ENCODE results near the gene NMNAT2. TPM values are rescaled to one million over a fixed set of nuclear protein-coding genes. Genes with fewer than 3 reads are reported as not detected.

Gene NMNAT2
- total RNA-seq, 1 experiment from 2014 or later, result 11.4 TPM

DNA sequence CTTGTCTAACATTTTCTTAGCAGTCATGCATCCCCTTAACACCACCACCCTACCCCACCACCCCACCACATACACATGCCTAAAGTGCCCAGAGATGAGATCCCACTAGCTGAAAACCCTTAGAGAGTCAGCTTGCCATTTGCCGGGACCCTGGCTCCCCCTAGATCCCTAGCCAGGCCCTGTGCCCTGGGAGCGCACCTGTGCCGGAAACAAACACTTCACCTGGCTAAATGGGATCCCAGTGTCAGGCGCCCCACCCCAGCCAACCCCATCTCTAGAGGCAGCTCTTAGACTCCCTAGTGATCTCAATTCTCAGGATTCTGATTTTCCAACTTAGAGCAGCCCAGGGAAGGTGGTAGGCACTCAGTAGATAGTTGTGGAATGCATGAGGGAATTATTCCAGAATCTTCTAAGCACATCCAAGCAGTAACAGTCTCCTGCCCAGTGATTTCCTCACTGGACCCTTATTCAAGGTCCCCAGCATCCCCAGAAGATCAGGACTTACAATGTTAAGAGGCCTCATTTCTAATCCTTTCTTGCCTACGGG, 126.9 kb downstream of the NMNAT2 start:
- Histone ChIP-seq H3K23me2 (ENCODE audit: insufficient read length, low read depth, low read length, poor library complexity, severe bottlenecking) (no peaks in the 10 kb centered on the region), H2BK5ac (ENCODE audit: insufficient read length, low read length) (no peak overlapping the region), H3K4me1 (ENCODE audit: insufficient read depth, low read length) (peaks cover 10% of the 10 kb centered on the region; the same call in 1 of the 2 replicates), H3K9me3 (ENCODE audit: control insufficient read depth, low read depth, low read length) (no peaks in the 10 kb centered on the region), H4K91ac (ENCODE audit: insufficient read length, low read depth, low read length) (no peak overlapping the region), H3K23ac (ENCODE audit: insufficient read length, low read depth, low read length) (no peak overlapping the region), H3T11ph (ENCODE audit: low read length) (no peak overlapping the region), H2BK120ac (ENCODE audit: low read depth, low read length, poor library complexity, severe bottlenecking) (no peak overlapping the region), H2BK12ac (ENCODE audit: insufficient read length, low read depth, low read length) (no peak overlapping the region), H3K4ac (ENCODE audit: low read depth, low read length) (no peak overlapping the region), H2BK15ac (ENCODE audit: low read depth, low read length) (no peak overlapping the region), H3K14ac (ENCODE audit: insufficient read depth, low read length) (no peak overlapping the region), H3K18ac (ENCODE audit: insufficient read length, low read depth, low read length) (no peak overlapping the region), H4K20me1 (ENCODE audit: control insufficient read depth, insufficient read depth, insufficient read length) (no peaks in the 10 kb centered on the region), H2AK5ac (ENCODE audit: insufficient read length, low read length) (no peak overlapping the region), H3K9ac (ENCODE audit: extremely low read depth, insufficient read length, low read length) (no peak overlapping the region), H3K79me2 (ENCODE audit: insufficient read depth, low read length) (no peaks in the 10 kb centered on the region), H4K5ac (ENCODE audit: insufficient read length, low read depth, low read length) (no peak overlapping the region), H2AFZ (ENCODE audit: low read length) (no peak overlapping the region), H2BK20ac (ENCODE audit: low read depth, low read length, poor library complexity, severe bottlenecking) (no peak overlapping the region), H3K56ac (ENCODE audit: insufficient read length, low read depth, low read length) (no peak overlapping the region), H4K8ac (replicated peaks; ENCODE audit: insufficient read length, low read depth, low read length) (no peak overlapping the region), H3K27me3 (ENCODE audit: insufficient read depth, low read length) (no peaks in the 10 kb centered on the region), H3K27ac (ENCODE audit: insufficient read length, low read depth, low read length) (no peak overlapping the region), H3K4me2 (ENCODE audit: insufficient read depth, insufficient read length, low read length) (no peak overlapping the region), H3K79me1 (ENCODE audit: insufficient read depth, low read depth, low read length, poor library complexity, severe bottlenecking) (no peaks in the 10 kb centered on the region)
- WGBS (ENCODE audit: extremely low coverage, insufficient read length, low lambda C conversion rate), result no CpG with 5 or more reads among the region's 5 CpGs
- TF ChIP-seq, protein P1, sequence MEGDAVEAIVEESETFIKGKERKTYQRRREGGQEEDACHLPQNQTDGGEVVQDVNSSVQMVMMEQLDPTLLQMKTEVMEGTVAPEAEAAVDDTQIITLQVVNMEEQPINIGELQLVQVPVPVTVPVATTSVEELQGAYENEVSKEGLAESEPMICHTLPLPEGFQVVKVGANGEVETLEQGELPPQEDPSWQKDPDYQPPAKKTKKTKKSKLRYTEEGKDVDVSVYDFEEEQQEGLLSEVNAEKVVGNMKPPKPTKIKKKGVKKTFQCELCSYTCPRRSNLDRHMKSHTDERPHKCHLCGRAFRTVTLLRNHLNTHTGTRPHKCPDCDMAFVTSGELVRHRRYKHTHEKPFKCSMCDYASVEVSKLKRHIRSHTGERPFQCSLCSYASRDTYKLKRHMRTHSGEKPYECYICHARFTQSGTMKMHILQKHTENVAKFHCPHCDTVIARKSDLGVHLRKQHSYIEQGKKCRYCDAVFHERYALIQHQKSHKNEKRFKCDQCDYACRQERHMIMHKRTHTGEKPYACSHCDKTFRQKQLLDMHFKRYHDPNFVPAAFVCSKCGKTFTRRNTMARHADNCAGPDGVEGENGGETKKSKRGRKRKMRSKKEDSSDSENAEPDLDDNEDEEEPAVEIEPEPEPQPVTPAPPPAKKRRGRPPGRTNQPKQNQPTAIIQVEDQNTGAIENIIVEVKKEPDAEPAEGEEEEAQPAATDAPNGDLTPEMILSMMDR (conservative IDR thresholded peaks at IDR 0.05), result no peak
- no peak for DNase-seq
- Mint-ChIP-seq H3K4me3 (no peak overlapping the region), H3K4me1 (peaks cover 28 to 30% of the 10 kb centered on the region in 2 experiments), H3K9me3 (peaks cover 0 to 3% of the 10 kb centered on the region in 2 experiments; a peak in 2 of 5 replicates), H3K27me3 (ENCODE audit: low read depth) (no peaks in the 10 kb centered on the region), H3K27ac (peak overlapping the region in 1 of 3 experiments; percentile 50; a peak in 2 of 7 replicates), H3K36me3 (ENCODE audit: insufficient read depth in 1 of 3, low read depth in 3 of 3) (peaks cover 3 to 6% (median 4%) of the 10 kb centered on the region in 3 experiments; a peak in 5 of 7 replicates)
